NCI-H2227 (cell line): ENCODE results near the gene MCRIP1.
A peak's percentile ranks its signal among the peaks of the same experiment; 100 is the strongest.

ENCODE experiments used
- DNase-seq: peaks from one replicate; lab custom pipeline; 2025; ENCODE audit not compliant: unreplicated experiment; lab: John Stamatoyannopoulos, UW

Gene MCRIP1

DNA sequence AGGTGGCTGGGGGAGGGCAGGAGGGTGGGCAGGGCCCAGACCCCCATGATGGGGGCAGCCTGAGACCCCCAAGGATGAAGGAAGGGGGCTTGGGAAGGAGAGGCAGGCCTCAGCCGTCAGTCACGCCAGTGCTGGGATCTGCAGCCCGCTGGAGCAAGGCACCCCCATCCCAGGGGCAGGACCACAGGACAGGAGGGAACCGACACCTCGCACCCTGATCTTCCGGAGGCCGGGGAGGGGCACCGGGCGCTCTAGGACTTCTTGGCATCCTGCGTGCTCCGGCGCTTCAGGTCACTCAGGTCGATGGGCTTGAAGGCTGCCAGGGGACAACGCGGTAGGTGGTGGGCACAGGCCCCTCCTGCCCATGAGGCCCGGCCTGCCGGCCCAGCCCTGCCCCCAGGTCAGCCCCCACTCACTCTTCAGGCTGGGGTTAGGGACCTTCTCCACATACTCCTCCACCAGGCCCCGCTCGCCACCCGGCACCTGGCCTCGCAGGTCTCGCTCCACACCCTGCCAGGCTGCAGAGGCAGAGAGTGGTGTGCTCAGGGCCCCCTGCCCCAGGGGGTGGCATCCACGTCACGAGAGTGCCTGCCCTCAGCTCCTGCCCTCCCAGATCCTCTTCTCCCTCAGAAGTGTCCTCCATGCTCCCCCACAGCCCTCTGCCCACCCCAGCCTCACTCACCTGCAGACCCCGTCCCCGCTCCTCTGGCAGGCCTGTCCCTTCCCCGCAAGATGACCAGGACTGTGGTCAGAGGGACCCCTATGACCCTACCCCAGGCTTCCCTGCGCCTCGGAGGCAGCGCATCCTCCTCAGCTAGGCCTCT lies 9.9 kb downstream of the MCRIP1 start:
- no peak for DNase-seq

DNA sequence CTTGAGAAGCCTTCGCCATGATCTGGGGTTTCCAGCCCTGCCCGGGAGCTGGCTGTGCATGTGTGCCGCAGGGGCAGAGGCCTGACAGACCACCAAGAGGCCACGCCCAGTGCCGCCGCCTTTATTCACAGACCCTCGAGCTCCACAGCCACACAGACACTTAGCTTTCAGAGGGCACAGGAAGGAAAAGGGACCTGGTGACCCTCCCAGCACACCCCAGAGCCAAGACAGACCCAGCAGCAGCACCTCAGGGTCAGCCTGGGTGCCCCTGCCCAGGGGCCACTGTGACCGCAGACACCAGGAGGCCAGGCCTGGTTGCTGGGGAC lies 10.8 kb downstream of the MCRIP1 start:
- DNase-seq, result no peak

- DNase-seq, result peak; percentile 43
These were observed 11.3 kb downstream of the MCRIP1 start for GRCh38 chr17:81821603-81822311.

DNA sequence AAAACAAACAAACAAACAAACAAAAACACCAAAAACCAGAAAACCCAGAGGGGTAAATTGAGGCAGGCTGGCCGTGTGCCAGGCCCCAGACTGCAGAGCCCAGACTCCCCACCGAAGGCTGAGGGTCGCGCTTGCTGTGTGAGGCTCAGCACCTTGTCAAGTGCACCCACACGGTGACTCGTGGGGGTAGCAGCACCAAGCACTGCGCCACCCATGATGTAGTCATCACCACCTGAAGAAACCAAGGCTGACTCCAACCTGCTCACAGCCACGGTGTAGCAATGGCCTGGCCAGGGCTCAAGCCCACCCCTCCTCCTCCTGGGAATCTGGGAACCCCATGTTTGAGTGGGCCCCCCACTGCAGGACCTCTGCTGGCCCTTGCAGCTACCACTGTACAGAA lies 11.9 kb downstream of the MCRIP1 start:
- no peak for DNase-seq

DNA sequence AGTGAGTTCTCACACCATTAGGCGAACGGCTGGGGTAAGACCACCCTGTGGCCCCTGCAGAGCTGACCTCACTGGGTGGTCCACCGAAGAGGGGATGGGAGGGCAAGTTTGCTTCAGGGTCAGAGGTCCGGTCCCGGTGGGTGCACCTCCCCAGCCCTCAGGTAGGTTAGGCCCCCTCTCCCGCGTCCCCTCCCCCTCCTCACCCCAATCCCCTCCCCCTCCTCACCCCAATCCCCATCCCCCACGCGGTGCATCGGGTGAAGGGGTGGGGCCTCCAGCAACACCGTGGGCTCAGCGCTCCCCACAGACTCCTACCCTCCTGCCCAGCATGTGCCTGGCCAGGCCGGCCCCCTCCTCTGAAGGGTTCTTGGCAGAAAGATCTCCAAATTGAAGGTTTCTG lies 13.4 kb downstream of the MCRIP1 start:
- DNase-seq, result no peak

- no peak for DNase-seq
These were observed 15.3 kb downstream of the MCRIP1 start for GRCh38 chr17:81817758-81818147.

DNA sequence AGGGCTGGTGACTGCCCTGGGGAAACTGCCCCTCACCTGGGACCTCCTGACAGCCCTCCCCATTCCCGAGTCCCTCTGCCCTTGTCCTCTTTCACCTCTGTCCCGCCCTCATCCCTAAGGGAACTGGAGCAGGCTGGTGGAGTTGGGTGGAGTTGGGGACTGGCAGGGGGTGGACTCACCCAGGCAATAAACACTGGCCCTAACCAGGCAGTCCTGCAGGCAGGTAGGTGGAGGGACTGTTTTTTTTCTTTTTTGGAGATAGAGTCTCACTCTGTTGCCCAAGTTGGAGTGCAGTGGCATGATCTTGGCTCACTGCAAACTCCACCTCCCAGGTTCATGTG lies 17.5 kb downstream of the MCRIP1 start:
- DNase-seq, result no peak

DNA sequence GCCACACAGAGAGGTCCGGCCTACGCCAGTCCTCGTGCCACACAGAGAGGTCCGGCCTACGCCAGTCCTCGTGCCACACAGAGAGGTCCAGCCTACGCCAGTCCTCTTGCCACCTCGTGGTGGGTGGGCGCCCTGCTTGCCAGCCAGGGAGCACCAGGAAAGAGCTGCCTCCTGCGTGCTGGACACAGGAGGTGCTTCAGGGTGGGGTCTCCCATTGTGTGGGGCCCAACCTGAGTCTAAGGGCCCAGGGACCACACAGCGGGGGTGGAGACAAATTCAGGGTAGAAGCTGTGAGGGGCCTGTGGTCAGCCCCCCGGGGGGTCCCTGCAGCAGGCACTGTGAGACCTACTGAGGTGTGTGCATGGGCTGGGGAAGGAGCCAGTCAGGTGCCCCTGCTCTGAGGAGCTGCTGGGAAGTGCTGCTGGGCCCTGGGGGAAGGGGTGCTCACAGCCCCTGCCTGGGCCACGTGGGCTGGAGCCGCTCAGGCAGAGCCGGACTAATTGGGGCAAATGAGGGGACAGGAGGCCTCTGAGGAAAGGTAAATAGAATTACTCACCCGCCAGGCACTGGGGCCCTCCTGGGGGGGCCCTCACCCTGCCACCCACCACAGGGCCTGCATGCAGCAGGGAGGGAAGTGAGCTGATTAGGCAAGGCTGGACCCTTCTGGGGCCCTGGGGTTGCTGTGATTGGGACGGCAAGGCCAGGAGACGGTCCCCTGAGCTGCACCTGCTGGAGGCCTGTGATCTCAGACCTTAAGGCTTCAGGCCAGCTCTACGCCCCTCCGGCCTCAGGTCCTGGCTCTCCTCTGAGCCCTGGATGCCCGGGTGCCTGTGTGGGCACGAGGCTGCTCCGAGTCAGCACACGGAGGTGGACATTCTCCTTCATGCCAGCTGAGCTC lies 18.1 kb downstream of the MCRIP1 start:
- DNase-seq, result peak; percentile 43

DNA sequence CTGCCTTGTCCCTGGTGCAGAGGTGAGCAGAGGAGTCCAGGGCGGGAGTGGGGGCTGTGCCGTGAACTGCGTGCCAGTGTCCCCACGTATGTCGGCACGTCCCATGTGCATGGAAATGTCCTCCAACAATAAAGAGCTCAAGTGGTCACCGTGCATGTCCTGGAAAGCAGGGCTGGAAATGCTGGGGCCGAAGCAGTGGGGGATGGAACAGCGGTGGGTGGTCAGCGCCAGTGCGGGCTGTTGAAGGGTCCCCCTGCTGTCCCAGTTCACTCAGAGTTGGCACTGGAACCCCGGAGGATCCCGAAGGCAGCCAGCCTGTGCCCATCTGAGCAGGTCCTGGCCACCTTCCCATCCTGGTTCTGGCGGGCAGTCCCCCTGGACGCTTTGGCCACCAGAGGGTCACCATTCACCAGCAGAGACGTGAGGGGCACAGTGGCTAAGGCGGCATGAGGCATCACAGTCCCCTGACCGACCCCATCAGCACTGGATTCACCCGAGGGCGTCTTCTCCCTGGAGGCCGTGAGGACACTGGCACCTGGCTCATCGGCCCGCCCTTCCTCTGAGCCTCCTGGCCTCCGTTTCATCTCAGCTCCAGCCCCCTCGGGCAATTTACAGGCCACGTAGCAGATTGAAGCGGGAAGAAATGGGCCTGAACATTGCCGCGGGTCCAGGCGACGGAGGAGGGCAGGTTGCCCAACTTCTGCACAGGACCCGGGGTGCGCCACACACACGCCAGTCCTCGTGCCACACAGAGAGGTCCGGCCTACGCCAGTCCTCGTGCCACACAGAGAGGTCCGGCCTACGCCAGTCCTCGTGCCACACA lies 19.0 kb downstream of the MCRIP1 start:
- DNase-seq, result no peak

DNA sequence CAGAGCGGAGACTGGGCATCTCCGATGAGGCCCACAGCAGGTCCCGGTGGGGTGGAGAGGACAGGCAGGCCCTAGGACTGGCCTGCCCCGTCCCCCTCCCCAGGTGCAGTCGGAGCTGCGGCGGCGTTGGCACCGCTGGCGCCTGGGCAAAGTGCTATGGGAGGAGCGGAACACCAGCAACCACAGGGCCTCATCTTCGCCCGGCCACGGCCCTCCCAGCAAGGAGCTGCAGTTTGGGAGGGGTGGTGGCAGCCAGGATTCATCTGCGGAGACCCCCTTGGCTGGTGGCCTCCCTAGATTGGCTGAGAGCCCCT lies 19.8 kb downstream of the MCRIP1 start:
- no peak for DNase-seq

GRCh38 chr17:81812571-81813370 lies 20.3 kb downstream of the MCRIP1 start:
- DNase-seq, result no peak

GRCh38 chr17:81811705-81812570 lies 21.2 kb downstream of the MCRIP1 start:
- no peak for DNase-seq

DNA sequence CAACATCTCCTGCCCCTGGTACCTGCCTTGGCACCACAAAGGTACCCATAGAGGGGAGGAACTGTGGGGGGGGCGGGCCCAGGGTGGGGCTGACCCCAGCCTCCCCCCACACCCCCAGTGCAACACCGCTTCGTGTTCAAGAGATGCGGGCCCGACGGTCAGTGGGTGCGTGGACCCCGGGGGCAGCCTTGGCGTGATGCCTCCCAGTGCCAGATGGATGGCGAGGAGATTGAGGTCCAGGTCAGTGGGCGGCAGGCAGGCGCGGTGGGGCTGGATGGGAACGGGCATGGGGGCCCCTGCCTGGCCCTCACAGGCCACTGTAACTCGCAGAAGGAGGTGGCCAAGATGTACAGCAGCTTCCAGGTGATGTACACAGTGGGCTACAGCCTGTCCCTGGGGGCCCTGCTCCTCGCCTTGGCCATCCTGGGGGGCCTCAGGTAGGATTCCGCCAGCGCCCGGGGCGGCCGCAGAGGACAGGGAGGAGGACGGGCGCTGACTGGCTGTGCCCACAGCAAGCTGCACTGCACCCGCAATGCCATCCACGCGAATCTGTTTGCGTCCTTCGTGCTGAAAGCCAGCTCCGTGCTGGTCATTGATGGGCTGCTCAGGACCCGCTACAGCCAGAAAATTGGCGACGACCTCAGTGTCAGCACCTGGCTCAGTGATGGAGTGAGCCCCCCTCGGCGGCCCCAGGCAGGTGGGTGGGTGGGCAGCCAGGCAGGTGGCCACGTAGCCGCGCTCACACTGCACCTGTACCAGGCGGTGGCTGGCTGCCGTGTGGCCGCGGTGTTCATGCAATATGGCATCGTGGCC lies 22.0 kb downstream of the MCRIP1 start:
- DNase-seq, result no peak

DNA sequence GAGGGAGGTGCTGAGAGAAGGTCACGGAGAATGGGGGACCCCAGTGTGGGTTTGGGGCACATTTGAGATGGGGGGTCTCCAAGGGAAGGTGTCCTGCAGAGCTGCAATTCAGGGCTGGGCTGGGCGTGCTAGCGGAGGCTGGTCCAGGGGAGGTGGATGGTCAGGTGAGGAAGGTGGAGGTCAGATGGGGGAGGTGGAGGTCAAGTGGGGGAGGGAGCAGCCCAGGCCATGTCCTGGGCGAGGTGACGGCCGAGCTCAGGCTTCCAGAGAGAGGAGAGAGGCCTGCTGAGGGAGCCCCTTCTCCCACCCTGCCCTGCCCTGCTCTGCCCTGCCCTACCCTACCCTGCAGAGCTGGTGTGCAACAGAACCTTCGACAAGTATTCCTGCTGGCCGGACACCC lies 22.6 kb downstream of the MCRIP1 start:
- DNase-seq, result no peak

GRCh38 chr17:81809556-81809998 lies 23.5 kb downstream of the MCRIP1 start:
- no peak for DNase-seq

DNA sequence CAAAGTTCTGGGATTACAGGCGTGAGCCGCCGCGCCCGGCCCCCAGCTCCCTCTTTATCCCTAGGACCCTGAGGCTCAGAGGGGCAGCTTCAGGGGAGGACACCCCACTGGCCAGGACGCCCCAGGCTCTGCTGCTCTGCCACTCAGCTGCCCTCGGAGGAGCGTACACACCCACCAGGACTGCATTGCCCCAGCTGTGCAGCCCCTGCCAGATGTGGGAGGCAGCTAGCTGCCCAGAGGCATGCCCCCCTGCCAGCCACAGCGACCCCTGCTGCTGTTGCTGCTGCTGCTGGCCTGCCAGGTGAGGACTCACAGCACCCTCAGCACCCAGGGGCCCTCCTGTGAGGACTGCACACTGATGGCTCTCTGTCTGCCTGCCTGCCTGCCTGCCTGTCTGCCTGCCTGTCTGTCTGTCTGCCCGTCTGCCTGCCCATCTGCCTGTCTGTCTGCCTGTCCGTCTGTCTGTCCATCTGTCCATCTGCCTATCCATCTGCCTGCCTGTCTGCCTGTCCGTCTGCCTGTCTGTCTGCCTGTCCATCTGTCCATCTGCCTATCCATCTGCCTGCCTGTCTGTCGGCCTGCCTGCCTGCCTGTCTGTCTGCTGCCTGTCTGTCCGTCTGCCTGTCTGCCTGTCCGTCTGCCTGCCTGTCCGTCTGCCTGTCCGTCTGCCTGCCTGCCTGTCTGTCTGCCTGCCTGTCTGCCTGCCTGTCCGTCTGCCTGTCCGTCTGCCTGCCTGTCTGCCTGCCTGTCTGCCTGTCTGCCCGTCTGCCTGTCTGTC lies 24.1 kb downstream of the MCRIP1 start:
- no peak for DNase-seq

GRCh38 chr17:81807839-81808238 lies 25.3 kb downstream of the MCRIP1 start:
- DNase-seq, result no peak
